Activated CD8-positive, alpha-beta memory T cell treated with anti-CD3 and anti-CD28 coated beads, Interleukin-2, amount 10 ng/mL, durations not matched to agents 7 days and 5 days (primary cell): Measurements from ENCODE around the gene SH3BP5. TPM values are rescaled to one million over a fixed set of nuclear protein-coding genes. Genes with fewer than 3 reads are reported as not detected.
"Not testable (repeated sequence)": the region's sequence is repeated elsewhere in the genome, so short reads cannot be mapped to it uniquely, and the experiment has no call there.

ENCODE experiments used
- ATAC-seq: fragments of 150-1000 bp; cut with Tn5 transposase; one replicate; pipeline ENCODE4 v1.10.0; 2021; ENCODE audit warnings: moderate library complexity
- CTCF ChIA-PET: fragments of 350-600 bp; sonication (Branson Sonifier 250); formaldehyde crosslinking; loops from one replicate; lab custom pipeline; 2021; ENCODE audit warnings: antibody characterized with exemption; lab: Charles Lee
- DNase-seq: peaks from one replicate; pipeline ENCODE4 v3.0.0-alpha.2; 2020
- H3K27ac Mint-ChIP-seq: one replicate; pipeline ENCODE4 v1.8.0; 2021; ENCODE audit warnings: mild to moderate bottlenecking, mixed read lengths
- H3K27me3 Mint-ChIP-seq: one replicate; pipeline ENCODE4 v1.8.0; 2021; ENCODE audit warnings: mixed read lengths
- H3K36me3 Mint-ChIP-seq: one replicate; pipeline ENCODE4 v1.8.0; 2021; ENCODE audit warnings: mild to moderate bottlenecking, mixed read lengths
- H3K4me1 Mint-ChIP-seq: one replicate; pipeline ENCODE4 v1.8.0; 2021; ENCODE audit warnings: mixed read lengths
- H3K4me3 Mint-ChIP-seq: one replicate; pipeline ENCODE4 v1.8.0; 2021; ENCODE audit warnings: mild to moderate bottlenecking, moderate library complexity, mixed read lengths
- H3K9me3 Mint-ChIP-seq: one replicate; pipeline ENCODE4 v1.8.0; 2022; ENCODE audit warnings: low read depth, mixed read lengths
- total RNA-seq, 2 experiments: library from RNA; stranded (reverse); gene quantifications; one replicate each; pipeline ENCODE4 v1.2.3, GENCODE V29; 2021

Gene SH3BP5
- total RNA-seq, 2 experiments from 2014 or later, result 19.4 to 30.3 TPM

DNA sequence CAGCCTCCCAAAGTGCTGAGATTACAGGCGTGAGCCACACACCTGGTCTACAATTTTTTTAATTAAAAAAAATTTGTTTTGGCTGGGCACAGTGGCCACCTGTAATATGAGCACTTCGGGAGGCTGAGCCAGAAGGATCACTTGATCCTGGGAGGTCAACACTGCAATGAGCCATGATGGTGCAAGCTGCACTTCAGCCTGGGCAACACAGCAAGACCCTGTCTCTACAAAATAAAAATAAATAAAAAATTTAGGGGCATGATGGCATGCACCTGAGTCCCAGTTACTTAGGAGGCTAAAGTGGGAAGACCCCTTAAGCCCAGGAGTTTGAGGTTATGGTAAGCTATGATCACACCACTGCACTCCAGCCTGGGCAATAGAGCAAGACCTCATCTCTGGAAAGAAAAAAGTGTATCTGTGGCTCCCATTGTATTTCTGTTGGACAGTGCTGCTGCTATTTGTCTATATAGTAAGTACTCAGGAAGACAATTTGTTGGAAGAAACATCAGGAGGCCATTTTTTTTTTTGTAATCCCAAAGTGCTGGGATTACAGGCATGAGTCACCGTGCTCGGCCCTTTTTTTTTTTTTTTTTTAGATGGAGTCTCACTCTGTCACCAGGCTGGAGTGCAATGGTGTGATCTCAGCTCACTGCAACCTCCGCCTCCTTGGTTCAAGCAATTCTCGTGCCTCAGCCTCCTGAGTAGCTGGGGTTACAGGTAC is 27.5 kb upstream of the SH3BP5 start:
- Mint-ChIP-seq H3K27me3 (no peaks in the 10 kb centered on the region), H3K4me1 (peaks cover 52% of the 10 kb centered on the region), H3K4me3 (no peak overlapping the region), H3K36me3 (peaks cover 2% of the 10 kb centered on the region), H3K9me3 (no peaks in the 10 kb centered on the region), H3K27ac (no peak overlapping the region)
- DNase-seq (no peak), ATAC-seq (no peak)
- CTCF ChIA-PET, result no interaction called here

DNA sequence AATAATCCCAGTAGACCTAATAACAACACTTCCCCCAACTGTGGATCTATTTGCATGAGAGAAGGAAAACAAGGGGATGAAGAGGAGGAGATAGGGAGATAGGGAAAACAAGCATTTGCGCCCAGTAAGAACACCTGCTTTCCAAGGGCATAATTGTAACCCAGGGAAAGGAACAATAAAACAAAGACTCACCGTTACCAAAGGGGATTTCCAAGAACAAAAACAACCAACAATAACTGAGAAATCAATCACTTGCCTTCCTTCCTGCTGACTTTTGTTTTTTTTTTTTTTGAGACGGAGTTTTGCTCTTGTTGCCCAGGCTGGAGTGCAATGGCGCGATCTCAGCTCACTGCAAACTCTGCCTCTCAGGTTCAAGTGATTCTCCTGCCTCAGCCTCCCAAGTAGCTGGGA is 24.3 kb upstream of the SH3BP5 start:
- H3K36me3 Mint-ChIP-seq, DNase-seq, H3K27me3 Mint-ChIP-seq, H3K9me3 Mint-ChIP-seq: not testable (repeated sequence)
- H3K27ac Mint-ChIP-seq, result peak overlapping the region; percentile 82
- ATAC-seq, result peak; percentile 43
- H3K4me1 Mint-ChIP-seq, result peaks cover 49% of the 10 kb centered on the region
- H3K4me3 Mint-ChIP-seq, result peak overlapping the region; percentile 23
- CTCF ChIA-PET, result interaction anchor here (0.9 kb wide), 1 partner anchor 153 kb away, joined by 3 read pairs; no protein-coding TSS in a partner anchor

DNA sequence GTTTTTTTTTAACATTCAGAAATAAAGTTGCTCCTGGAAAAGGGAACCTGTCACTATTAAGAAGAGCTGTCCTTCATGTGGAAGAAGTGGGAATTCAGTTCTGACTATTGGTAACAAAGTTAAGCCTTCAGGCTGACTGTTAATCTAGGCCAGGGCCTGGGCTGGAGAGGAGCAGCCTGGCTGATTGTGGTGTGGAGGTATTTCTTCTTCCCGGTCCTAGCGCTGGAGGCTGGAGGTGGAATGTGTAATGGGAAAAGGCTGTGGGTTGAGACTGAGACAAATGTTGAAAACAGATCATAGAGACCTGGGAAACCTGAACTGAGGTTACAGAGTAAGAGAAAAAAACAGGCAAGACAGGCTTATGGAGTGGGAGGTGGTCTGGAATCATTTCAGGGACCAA is 23.8 kb upstream of the SH3BP5 start:
- Mint-ChIP-seq H3K27ac (peak overlapping the region; percentile 82), H3K4me3 (peak overlapping the region; percentile 23), H3K36me3 (peaks cover 8% of the 10 kb centered on the region), H3K4me1 (peaks cover 46% of the 10 kb centered on the region), H3K9me3 (peaks cover 5% of the 10 kb centered on the region), H3K27me3 (no peaks in the 10 kb centered on the region)
- no peak for ATAC-seq
- CTCF ChIA-PET, result interaction anchor here (0.7 to 2.5 kb wide), 3 partner anchors 23 to 87 kb away, joined by 3 to 20 read pairs (median 10); partner anchors contain the start of gene SH3BP5
- DNase-seq, result no peak

DNA sequence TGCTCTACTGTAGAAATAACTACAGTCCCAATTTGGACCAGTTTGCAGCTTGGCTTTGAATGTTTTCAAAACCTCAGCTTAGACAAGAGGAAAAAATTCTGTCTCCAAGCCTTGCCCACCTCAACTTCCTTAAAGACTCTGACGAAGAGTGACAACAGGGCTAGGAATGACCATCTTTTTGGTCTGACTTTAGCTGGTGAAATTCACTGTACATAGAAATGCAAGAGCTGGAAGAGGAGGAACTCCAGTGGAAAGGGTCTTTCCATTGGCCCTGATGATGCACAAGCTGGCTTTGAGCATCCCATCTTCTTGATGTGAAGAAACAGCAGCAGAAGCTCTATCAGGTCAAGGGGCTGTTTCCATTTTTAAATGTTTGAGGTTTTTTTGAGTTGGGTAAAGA is 22.7 kb upstream of the SH3BP5 start:
- peaks cover 15% of the 10 kb centered on the region for H3K36me3 Mint-ChIP-seq

DNA sequence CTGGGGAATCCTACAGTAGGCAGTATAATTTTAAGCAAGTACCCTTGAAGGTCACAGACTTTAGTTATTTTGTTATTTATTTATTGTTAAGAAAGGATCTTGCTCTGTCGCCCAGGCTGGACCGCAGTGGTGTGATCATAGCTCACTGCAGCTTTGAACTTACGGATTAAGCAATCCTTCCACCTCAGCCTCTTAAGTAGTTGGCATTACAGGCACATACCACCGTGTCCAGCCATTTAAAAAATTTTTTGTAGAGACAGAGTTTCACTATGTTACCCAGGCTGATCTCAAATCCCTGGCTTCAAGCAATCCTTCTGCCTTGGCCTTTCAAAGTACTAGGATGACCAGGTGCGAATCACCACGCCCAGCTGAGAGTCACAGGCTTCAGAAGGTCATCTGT is 22.1 kb upstream of the SH3BP5 start:
- Mint-ChIP-seq H3K27ac (no peak overlapping the region), H3K9me3 (peaks cover 12% of the 10 kb centered on the region), H3K4me3 (no peak overlapping the region), H3K36me3 (peaks cover 19% of the 10 kb centered on the region), H3K4me1 (peaks cover 37% of the 10 kb centered on the region), H3K27me3 (no peaks in the 10 kb centered on the region)
- CTCF ChIA-PET, result interaction anchor here (2.0 to 2.5 kb wide), 2 partner anchors 22 to 85 kb away, joined by 10 to 20 read pairs; partner anchors contain the start of gene SH3BP5
- DNase-seq, result no peak
- ATAC-seq, result no peak

More for the DNA sequence above, 22.7 kb upstream of the SH3BP5 start:
- Mint-ChIP-seq H3K4me1 (peaks cover 38% of the 10 kb centered on the region), H3K4me3 (no peak overlapping the region), H3K9me3 (peaks cover 10% of the 10 kb centered on the region), H3K27me3 (no peaks in the 10 kb centered on the region), H3K27ac (no peak overlapping the region)
- DNase-seq, result no peak
- ATAC-seq, result no peak
- CTCF ChIA-PET, result interaction anchor here (2.0 to 2.5 kb wide), 2 partner anchors 22 to 86 kb away, joined by 10 to 20 read pairs; partner anchors contain the start of gene SH3BP5

DNA sequence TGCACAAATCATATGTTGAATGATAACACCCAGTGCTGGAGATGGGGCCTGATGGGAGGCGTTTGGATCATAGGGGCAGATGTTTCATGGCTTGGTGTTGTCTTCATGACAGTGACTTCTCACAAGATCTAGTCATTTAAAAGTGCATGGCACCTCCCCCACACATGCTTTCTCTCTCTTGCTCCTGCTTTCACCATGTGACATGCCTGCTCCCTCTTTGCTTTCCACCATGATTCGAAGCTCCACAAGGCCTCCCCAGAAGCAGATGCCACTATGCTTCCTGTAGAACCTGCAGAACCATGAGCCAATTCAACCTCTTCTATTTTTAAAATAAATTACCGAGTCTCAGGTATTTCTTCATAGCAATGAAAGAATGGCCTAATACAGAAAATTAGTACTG is 17.8 kb upstream of the SH3BP5 start:
- no peak for ATAC-seq
- H3K4me3 Mint-ChIP-seq, result no peak overlapping the region
- peaks cover 43% of the 10 kb centered on the region for H3K4me1 Mint-ChIP-seq
- DNase-seq, result no peak
- peaks cover 12% of the 10 kb centered on the region for H3K9me3 Mint-ChIP-seq
- peaks cover 22% of the 10 kb centered on the region for H3K36me3 Mint-ChIP-seq
- CTCF ChIA-PET, result interaction anchor here (0.9 to 1.9 kb wide), 3 partner anchors 17 to 82 kb away, joined by 4 to 5 read pairs (median 4); partner anchors contain the start of gene SH3BP5
- H3K27ac Mint-ChIP-seq, result no peak overlapping the region
- no peaks in the 10 kb centered on the region for H3K27me3 Mint-ChIP-seq

DNA sequence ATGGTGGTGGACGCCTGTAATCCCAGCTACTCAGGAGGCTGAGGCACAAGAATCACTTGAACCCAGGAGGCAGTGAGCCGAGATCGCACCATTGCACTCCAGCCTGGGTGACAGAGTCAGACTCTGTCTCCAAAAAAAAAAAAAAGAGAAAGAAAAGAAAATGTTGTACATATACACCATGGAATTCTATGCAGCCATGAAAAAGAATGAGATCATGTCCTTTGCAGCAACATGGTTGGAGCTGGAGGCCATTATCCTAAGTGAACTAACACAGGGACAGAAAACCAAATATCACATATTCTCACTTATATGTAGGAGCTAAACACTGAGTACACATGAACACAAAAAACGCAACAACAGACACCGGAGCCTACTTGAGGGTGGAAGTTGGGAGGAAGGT is 17.1 kb upstream of the SH3BP5 start:
- Mint-ChIP-seq H3K36me3 (peaks cover 22% of the 10 kb centered on the region), H3K9me3 (peaks cover 12% of the 10 kb centered on the region), H3K4me1 (peaks cover 41% of the 10 kb centered on the region)
- H3K27me3 Mint-ChIP-seq, ATAC-seq, H3K27ac Mint-ChIP-seq, DNase-seq, H3K4me3 Mint-ChIP-seq: not testable (repeated sequence)
- CTCF ChIA-PET, result interaction anchor here (0.7 to 2.1 kb wide), 5 partner anchors 16 to 150 kb away, joined by 3 to 7 read pairs (median 4); partner anchors contain the start of gene SH3BP5

DNA sequence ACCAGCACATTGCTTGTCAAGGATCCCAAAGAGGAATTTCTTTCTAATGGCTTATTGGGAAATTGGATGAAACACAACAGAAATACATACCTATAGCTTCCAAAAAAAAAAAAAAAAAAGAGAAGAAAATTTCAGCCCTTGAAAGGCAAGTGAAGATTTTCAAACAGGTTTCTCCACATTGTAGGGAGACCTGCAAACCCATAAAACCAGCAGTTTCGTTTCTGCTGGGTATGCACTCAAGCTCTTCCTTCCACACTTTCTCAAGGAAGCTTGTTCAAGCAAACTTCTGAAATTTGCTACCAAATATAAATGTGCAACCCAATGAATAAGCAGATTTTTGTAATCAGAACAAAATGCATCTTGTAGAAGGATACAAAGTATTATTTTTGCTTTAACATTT is 15.9 kb upstream of the SH3BP5 start:
- no peak for ATAC-seq
- H3K9me3 Mint-ChIP-seq, result peaks cover 12% of the 10 kb centered on the region

DNA sequence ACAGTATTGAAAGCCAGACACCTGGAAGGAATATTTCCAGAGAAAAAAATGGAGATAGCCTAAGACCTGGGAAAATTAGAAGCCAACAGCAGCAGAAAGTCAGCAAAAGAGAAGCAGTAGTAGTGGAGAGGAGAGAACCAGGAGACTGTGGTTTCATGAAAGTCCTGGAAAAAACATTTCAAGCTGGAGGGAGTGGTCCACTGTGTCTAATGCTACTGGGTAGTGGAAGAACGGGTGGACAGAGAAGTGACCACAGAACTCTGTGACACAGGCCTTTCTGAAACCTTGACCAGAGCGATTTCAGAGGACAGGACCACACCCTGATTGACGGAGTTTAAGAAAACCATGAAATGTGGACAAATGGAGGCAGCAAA is 15.3 kb upstream of the SH3BP5 start:
- no peak for ATAC-seq
- Mint-ChIP-seq H3K4me3 (no peak overlapping the region), H3K36me3 (peaks cover 22% of the 10 kb centered on the region), H3K27ac (peak overlapping the region; percentile 45), H3K4me1 (peaks cover 41% of the 10 kb centered on the region), H3K27me3 (peaks cover 6% of the 10 kb centered on the region), H3K9me3 (peaks cover 12% of the 10 kb centered on the region)
- DNase-seq, result no peak
- CTCF ChIA-PET, result interaction anchor here (0.8 to 2.1 kb wide), 5 partner anchors 15 to 229 kb away, joined by 4 to 7 read pairs (median 6); partner anchors contain the start of gene SH3BP5

More for the DNA sequence above, 15.9 kb upstream of the SH3BP5 start:
- CTCF ChIA-PET, result interaction anchor here (0.8 to 2.1 kb wide), 5 partner anchors 15 to 229 kb away, joined by 4 to 7 read pairs (median 6); partner anchors contain the start of gene SH3BP5
- Mint-ChIP-seq H3K27me3 (peaks cover 6% of the 10 kb centered on the region), H3K4me1 (peaks cover 41% of the 10 kb centered on the region), H3K4me3 (no peak overlapping the region), H3K27ac (no peak overlapping the region), H3K36me3 (peaks cover 22% of the 10 kb centered on the region)
- no peak for DNase-seq

DNA sequence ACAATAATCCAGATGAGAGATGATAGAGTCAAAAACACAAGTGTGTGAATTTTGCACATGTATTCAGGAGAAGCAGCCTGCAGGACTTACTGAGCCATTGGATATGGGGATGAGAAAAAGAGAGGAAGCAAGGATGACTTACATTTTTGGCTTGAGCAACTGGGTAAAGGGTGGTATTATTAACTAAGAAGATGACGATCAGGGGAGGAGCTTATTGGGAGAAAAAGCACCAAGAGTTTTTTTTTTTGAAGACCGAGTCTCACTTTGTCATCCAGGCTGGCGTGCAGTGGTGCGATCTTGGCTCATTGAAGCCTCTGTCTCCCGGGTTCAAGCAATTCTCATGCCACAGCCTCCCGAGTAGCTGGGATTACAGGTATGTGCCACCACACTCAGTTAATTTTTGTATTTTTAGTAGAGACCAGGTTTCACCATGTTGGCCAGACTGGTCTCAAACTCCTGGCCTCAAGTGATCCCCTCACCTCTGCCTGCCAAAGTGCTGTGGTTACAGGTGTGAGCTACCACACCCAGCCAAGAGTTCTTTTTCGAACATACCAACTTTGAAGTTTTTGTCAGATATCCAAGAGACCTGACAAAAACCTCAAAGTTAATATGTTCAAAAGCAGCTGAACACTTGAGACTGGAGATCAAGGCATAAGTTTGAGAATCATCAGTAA is 14.8 kb upstream of the SH3BP5 start:
- DNase-seq, result no peak
- no peak overlapping the region for H3K4me3 Mint-ChIP-seq
- H3K27ac Mint-ChIP-seq, result peak overlapping the region; percentile 45

DNA sequence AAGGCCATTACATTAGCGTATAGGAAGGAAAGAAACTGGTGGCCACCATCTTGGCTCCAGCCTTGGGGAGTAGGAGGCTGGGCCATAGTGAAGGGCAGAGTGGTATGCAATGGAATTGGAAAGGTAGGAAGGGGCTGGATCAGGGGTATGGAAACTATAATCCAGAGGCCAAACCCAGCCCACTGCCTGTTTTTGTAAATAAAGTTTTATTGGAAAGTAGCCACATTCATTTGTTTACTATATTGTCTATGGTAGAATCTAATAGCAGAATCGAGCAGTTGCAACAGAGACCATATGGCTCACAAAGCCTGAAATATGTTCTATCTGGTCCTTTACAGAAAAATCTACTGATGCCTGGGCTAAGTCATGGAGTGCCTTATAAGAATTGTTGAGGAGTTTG is 14.1 kb upstream of the SH3BP5 start:
- Mint-ChIP-seq H3K9me3 (peaks cover 7% of the 10 kb centered on the region), H3K4me3 (no peak overlapping the region), H3K27ac (no peak overlapping the region), H3K4me1 (peaks cover 30% of the 10 kb centered on the region), H3K36me3 (peaks cover 16% of the 10 kb centered on the region), H3K27me3 (peaks cover 12% of the 10 kb centered on the region)
- CTCF ChIA-PET, result interaction anchor here (1.0 to 1.9 kb wide), 3 partner anchors 13 to 59 kb away, joined by 4 to 12 read pairs (median 5); partner anchors contain the start of gene SH3BP5
- no peak for ATAC-seq
- no peak for DNase-seq

More for the DNA sequence above, 14.8 kb upstream of the SH3BP5 start:
- no peak for ATAC-seq
- peaks cover 18% of the 10 kb centered on the region for H3K36me3 Mint-ChIP-seq
- H3K4me1 Mint-ChIP-seq, result peaks cover 37% of the 10 kb centered on the region
- peaks cover 9% of the 10 kb centered on the region for H3K27me3 Mint-ChIP-seq
- CTCF ChIA-PET, result interaction anchor here (1.2 to 2.1 kb wide), 4 partner anchors 14 to 228 kb away, joined by 5 to 7 read pairs (median 6); partner anchors contain the start of gene SH3BP5
- H3K9me3 Mint-ChIP-seq, result peaks cover 9% of the 10 kb centered on the region

DNA sequence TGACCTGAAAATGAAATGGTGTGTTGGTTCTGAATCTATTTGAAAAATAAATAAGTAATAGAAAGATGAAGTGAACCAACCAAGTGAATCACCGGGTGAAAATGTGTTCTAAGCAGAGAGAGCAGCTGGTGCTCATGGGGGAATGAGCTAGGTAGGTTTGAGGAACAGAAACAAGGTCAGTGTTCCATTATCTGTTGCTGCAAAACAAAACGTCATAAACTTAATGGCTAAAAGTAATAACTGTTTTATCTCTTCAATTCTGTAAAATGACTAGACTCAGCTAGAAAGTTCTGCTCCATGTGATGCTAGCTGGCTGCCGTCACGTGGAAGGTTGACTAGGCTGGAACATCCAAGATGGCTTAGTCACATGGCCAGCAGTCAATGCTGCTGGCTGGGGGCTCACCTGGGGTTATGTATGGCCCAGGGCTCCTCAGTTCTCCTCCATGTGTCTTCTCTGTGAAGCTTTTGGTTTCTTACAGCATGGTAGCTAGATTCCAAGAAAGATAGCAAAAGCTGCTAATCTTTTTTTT is 13.3 kb upstream of the SH3BP5 start:
- H3K27ac Mint-ChIP-seq, result no peak overlapping the region

More for the DNA sequence above, 13.3 kb upstream of the SH3BP5 start:
- peaks cover 15% of the 10 kb centered on the region for H3K36me3 Mint-ChIP-seq
- CTCF ChIA-PET, result interaction anchor here (0.7 to 1.9 kb wide), 5 partner anchors 12 to 103 kb away, joined by 3 to 12 read pairs (median 4); partner anchors contain the start of gene SH3BP5
- ATAC-seq (no peak), DNase-seq (no peak)
- H3K9me3 Mint-ChIP-seq, result peaks cover 7% of the 10 kb centered on the region
- H3K4me1 Mint-ChIP-seq, result peaks cover 29% of the 10 kb centered on the region
- no peak overlapping the region for H3K4me3 Mint-ChIP-seq
- peaks cover 12% of the 10 kb centered on the region for H3K27me3 Mint-ChIP-seq
